HepG2 (cell line): ENCODE results near the gene NOL8. TPM values are rescaled to one million over a fixed set of nuclear protein-coding genes. Genes with fewer than 3 reads are reported as not detected.

ENCODE experiments used
- KAT8 ChIP-seq: IDR thresholded peaks from 2 replicates; pipeline ENCODE4 v1.6.1; 2016; ENCODE audit warnings: missing genetic modification reagents, missing compliant biosample characterization
- KDM3A ChIP-seq: IDR thresholded peaks from 2 replicates; pipeline ENCODE4 v1.6.1; 2018; ENCODE audit warnings: low read depth, missing compliant biosample characterization
- PCBP1 ChIP-seq: fragments of 200-400 bp; formaldehyde crosslinking; IDR thresholded peaks from 2 replicates; pipeline ENCODE4 v1.6.1; 2017; ENCODE audit warnings: mild to moderate bottlenecking, low read depth, low read length, borderline replicate concordance
- PHF21A ChIP-seq: sonication (generic); formaldehyde crosslinking; IDR thresholded peaks from 2 replicates; pipeline ENCODE4 v1.5.0; 2020; ENCODE audit warnings: mild to moderate bottlenecking, missing genetic modification reagents
- SUZ12 ChIP-seq: fragments of 150-350 bp; IDR thresholded peaks from 2 replicates; pipeline ENCODE4 v1.6.1; 2014; ENCODE audit warnings: low read depth, low read length
- WIZ ChIP-seq: sonication (generic); formaldehyde crosslinking; IDR thresholded peaks from 2 replicates; pipeline ENCODE4 v1.5.1; 2020; ENCODE audit warnings: mild to moderate bottlenecking, missing genetic modification reagents
- YEATS4 ChIP-seq: sonication (generic); formaldehyde crosslinking; IDR thresholded peaks from 2 replicates; pipeline ENCODE4 v1.4.0; 2020; ENCODE audit warnings: missing genetic modification reagents, borderline replicate concordance
- ZNF569 ChIP-seq: sonication (generic); formaldehyde crosslinking; IDR thresholded peaks from 2 replicates; pipeline ENCODE4 v1.5.0; 2020; ENCODE audit warnings: mild to moderate bottlenecking, missing genetic modification reagents, moderate library complexity, borderline replicate concordance
- ZNF607 ChIP-seq: sonication (generic); formaldehyde crosslinking; IDR thresholded peaks from 2 replicates; pipeline ENCODE4 v1.5.1; 2020; ENCODE audit warnings: missing genetic modification reagents, mild to moderate bottlenecking, borderline replicate concordance
- ZNF724P ChIP-seq: sonication (generic); formaldehyde crosslinking; IDR thresholded peaks from 2 replicates; pipeline ENCODE4 v1.8.0; 2022; ENCODE audit warnings: missing genetic modification reagents, borderline replicate concordance
- polyA plus RNA-seq, 8 experiments: library from polyadenylated mRNA; depleted of rRNA in 3 of 8; stranded (reverse) in 7 of 8; unstranded in 1 of 8; fragments of >200 nt; fragmentation: Illumina TruSeq in 4 of 8; extraction: Trizol in 4 of 8; gene quantifications; 2 replicates each; pipeline versions ENCODE4 v1.2.1 to v1.2.3, GENCODE V29; 2011 to 2016; ENCODE audit warnings: low read depth in 4 of 8, missing spikeins in 1 of 8, mixed read lengths in 1 of 8; ENCODE audit not compliant: insufficient read depth in 1 of 8
- total RNA-seq, 5 experiments: library from RNA; depleted of rRNA; stranded (reverse); fragments of >200 nt; fragmentation: Illumina TruSeq; extraction: Trizol; gene quantifications; 2 replicates each; pipeline ENCODE4 v1.2.3, GENCODE V29; 2016; ENCODE audit warnings: low read depth in 1 of 5
- TF ChIP-seq, protein P1 (sequence below), 2 experiments: IDR thresholded peaks; 2 replicates each; pipeline ENCODE4 v1.6.1; 2011 to 2012; ENCODE audit warnings: low read length in 2 of 2, borderline replicate concordance in 1 of 2, low read depth in 1 of 2, mild to moderate bottlenecking in 1 of 2, moderate library complexity in 1 of 2
- TF ChIP-seq, protein P2 (sequence below): sonication (generic); formaldehyde crosslinking; IDR thresholded peaks from 2 replicates; pipeline ENCODE4 v1.8.1; 2023; ENCODE audit warnings: missing genetic modification reagents, mild to moderate bottlenecking, borderline replicate concordance
- TF ChIP-seq, protein P3 (sequence below): sonication (generic); formaldehyde crosslinking; IDR thresholded peaks from 2 replicates; pipeline ENCODE4 v1.5.1; 2020; ENCODE audit warnings: mild to moderate bottlenecking, missing genetic modification reagents, borderline replicate concordance

NOL8 gene
- total and polyA plus RNA-seq, 2 of the 13 experiments (the other 11 are each of a cell fraction or from before 2014, with no cell fraction given), result 12.8 to 36.3 TPM

GRCh38 chr9:92293452-92294296 lies 31.5 kb downstream of the NOL8 start, which contains the start of gene IARS1 (continued):
- TF ChIP-seq, protein P1, sequence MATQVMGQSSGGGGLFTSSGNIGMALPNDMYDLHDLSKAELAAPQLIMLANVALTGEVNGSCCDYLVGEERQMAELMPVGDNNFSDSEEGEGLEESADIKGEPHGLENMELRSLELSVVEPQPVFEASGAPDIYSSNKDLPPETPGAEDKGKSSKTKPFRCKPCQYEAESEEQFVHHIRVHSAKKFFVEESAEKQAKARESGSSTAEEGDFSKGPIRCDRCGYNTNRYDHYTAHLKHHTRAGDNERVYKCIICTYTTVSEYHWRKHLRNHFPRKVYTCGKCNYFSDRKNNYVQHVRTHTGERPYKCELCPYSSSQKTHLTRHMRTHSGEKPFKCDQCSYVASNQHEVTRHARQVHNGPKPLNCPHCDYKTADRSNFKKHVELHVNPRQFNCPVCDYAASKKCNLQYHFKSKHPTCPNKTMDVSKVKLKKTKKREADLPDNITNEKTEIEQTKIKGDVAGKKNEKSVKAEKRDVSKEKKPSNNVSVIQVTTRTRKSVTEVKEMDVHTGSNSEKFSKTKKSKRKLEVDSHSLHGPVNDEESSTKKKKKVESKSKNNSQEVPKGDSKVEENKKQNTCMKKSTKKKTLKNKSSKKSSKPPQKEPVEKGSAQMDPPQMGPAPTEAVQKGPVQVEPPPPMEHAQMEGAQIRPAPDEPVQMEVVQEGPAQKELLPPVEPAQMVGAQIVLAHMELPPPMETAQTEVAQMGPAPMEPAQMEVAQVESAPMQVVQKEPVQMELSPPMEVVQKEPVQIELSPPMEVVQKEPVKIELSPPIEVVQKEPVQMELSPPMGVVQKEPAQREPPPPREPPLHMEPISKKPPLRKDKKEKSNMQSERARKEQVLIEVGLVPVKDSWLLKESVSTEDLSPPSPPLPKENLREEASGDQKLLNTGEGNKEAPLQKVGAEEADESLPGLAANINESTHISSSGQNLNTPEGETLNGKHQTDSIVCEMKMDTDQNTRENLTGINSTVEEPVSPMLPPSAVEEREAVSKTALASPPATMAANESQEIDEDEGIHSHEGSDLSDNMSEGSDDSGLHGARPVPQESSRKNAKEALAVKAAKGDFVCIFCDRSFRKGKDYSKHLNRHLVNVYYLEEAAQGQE (IDR thresholded peaks at IDR 0.05; ENCODE audit: borderline replicate concordance in 1 of 2, low read depth in 1 of 2, low read length in 2 of 2), result peak in 1 of 2 experiments; percentile 42; a peak in 1 of 4 replicates
- peak; percentile 92; the same call in 1 of the 2 replicates for TF ChIP-seq KDM3A (CRISPR knock-in tag)
- TF ChIP-seq, protein P2, sequence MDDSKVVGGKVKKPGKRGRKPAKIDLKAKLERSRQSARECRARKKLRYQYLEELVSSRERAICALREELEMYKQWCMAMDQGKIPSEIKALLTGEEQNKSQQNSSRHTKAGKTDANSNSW (CRISPR knock-in tag), result peak; percentile 96; the same call in 1 of the 2 replicates
- peak; percentile 94 for TF ChIP-seq ZNF724P
- TF ChIP-seq, protein P3, sequence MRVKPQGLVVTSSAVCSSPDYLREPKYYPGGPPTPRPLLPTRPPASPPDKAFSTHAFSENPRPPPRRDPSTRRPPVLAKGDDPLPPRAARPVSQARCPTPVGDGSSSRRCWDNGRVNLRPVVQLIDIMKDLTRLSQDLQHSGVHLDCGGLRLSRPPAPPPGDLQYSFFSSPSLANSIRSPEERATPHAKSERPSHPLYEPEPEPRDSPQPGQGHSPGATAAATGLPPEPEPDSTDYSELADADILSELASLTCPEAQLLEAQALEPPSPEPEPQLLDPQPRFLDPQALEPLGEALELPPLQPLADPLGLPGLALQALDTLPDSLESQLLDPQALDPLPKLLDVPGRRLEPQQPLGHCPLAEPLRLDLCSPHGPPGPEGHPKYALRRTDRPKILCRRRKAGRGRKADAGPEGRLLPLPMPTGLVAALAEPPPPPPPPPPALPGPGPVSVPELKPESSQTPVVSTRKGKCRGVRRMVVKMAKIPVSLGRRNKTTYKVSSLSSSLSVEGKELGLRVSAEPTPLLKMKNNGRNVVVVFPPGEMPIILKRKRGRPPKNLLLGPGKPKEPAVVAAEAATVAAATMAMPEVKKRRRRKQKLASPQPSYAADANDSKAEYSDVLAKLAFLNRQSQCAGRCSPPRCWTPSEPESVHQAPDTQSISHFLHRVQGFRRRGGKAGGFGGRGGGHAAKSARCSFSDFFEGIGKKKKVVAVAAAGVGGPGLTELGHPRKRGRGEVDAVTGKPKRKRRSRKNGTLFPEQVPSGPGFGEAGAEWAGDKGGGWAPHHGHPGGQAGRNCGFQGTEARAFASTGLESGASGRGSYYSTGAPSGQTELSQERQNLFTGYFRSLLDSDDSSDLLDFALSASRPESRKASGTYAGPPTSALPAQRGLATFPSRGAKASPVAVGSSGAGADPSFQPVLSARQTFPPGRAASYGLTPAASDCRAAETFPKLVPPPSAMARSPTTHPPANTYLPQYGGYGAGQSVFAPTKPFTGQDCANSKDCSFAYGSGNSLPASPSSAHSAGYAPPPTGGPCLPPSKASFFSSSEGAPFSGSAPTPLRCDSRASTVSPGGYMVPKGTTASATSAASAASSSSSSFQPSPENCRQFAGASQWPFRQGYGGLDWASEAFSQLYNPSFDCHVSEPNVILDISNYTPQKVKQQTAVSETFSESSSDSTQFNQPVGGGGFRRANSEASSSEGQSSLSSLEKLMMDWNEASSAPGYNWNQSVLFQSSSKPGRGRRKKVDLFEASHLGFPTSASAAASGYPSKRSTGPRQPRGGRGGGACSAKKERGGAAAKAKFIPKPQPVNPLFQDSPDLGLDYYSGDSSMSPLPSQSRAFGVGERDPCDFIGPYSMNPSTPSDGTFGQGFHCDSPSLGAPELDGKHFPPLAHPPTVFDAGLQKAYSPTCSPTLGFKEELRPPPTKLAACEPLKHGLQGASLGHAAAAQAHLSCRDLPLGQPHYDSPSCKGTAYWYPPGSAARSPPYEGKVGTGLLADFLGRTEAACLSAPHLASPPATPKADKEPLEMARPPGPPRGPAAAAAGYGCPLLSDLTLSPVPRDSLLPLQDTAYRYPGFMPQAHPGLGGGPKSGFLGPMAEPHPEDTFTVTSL, result no peak
- TF ChIP-seq PHF21A (CRISPR knock-in tag), result peak; percentile 84; the same call in 1 of the 2 replicates
- no peak for TF ChIP-seq ZNF569
- TF ChIP-seq SUZ12, result no peak
- peak; percentile 87 for TF ChIP-seq ZNF607 (CRISPR knock-in tag)
- peak; percentile 93 for TF ChIP-seq KAT8 (CRISPR knock-in tag)
- peak; percentile 100 for TF ChIP-seq YEATS4 (CRISPR knock-in tag)
- TF ChIP-seq PCBP1, result peak; percentile 86
- TF ChIP-seq WIZ (CRISPR knock-in tag), result 0 out of 2 replicates have a peak, but pooled peaks have one; percentile 39
